GM18502 (cell line): ENCODE measurements around the gene KAT2B.

Experiments used
- ATAC-seq: cut with Tn5 transposase; IDR thresholded peaks from one replicate; pipeline ENCODE4 v1.9.1; 2021; ENCODE audit warnings: mild to moderate bottlenecking; ENCODE audit not compliant: unreplicated experiment, poor library complexity

The KAT2B gene

GRCh38 chr3:20194793-20195460 is 154.7 kb downstream of the KAT2B start:
- no peak for ATAC-seq

- ATAC-seq: no peak
Measured at GRCh38 chr3:20197775-20198174, 157.5 kb downstream of the KAT2B start.

- ATAC-seq: no peak
Measured at GRCh38 chr3:20201143-20201542, 160.9 kb downstream of the KAT2B start.
